Astrocyte (in vitro differentiated cells and primary cell): ENCODE measurements around the gene THOC1.

Experiments used
- CTCF ChIP-seq: IDR thresholded peaks from 2 replicates; pipeline ENCODE4 v1.5.1; 2011; ENCODE audit warnings: low read depth, mild to moderate bottlenecking, inconsistent platforms, low read length, moderate library complexity; ENCODE audit not compliant: insufficient read depth
- EZH2 ChIP-seq: IDR thresholded peaks from 2 replicates; pipeline ENCODE4 v1.6.1; 2012; ENCODE audit warnings: mild to moderate bottlenecking, low read length, inconsistent platforms; ENCODE audit not compliant: insufficient read depth

GRCh38 chr18:293536-293935 lies 25.7 kb upstream of the THOC1 start:
- TF ChIP-seq CTCF (no peak), EZH2 (no peak)
